Panc1 (cell line): ENCODE measurements around the gene GCK.

Source experiments
- POLR2AphosphoS5 ChIP-seq: IDR thresholded peaks from 2 replicates; pipeline ENCODE4 v1.6.1; 2012; ENCODE audit warnings: mild to moderate bottlenecking, low read depth, low read length, moderate library complexity
- REST ChIP-seq, 2 experiments: IDR thresholded peaks; 2 replicates each; pipeline ENCODE4 v1.6.1; 2011 to 2012; ENCODE audit warnings: low read depth in 2 of 2, control low read depth in 1 of 2, low read length in 1 of 2, mild to moderate bottlenecking in 1 of 2, moderate library complexity in 1 of 2; ENCODE audit not compliant: insufficient read depth in 1 of 2
- SIN3A ChIP-seq: IDR thresholded peaks from 2 replicates; pipeline ENCODE4 v1.6.1; 2012; ENCODE audit warnings: low read depth, mild to moderate bottlenecking, low read length, moderate library complexity, borderline replicate concordance; ENCODE audit not compliant: insufficient read depth
- TCF7L2 ChIP-seq: IDR thresholded peaks from 2 replicates; pipeline ENCODE4 v1.6.1; 2011; ENCODE audit warnings: mild to moderate bottlenecking, low read depth, low read length, inconsistent platforms
- TF ChIP-seq, protein P1 (sequence below): fragments of 450-650 bp; IDR thresholded peaks from 2 replicates; pipeline ENCODE4 v1.5.1; 2017; ENCODE audit warnings: mild to moderate bottlenecking

GRCh38 chr7:44191171-44191570, 1.9 kb upstream of the GCK start:
- TF ChIP-seq POLR2AphosphoS5, result no peak
- TF ChIP-seq, protein P1, sequence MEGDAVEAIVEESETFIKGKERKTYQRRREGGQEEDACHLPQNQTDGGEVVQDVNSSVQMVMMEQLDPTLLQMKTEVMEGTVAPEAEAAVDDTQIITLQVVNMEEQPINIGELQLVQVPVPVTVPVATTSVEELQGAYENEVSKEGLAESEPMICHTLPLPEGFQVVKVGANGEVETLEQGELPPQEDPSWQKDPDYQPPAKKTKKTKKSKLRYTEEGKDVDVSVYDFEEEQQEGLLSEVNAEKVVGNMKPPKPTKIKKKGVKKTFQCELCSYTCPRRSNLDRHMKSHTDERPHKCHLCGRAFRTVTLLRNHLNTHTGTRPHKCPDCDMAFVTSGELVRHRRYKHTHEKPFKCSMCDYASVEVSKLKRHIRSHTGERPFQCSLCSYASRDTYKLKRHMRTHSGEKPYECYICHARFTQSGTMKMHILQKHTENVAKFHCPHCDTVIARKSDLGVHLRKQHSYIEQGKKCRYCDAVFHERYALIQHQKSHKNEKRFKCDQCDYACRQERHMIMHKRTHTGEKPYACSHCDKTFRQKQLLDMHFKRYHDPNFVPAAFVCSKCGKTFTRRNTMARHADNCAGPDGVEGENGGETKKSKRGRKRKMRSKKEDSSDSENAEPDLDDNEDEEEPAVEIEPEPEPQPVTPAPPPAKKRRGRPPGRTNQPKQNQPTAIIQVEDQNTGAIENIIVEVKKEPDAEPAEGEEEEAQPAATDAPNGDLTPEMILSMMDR, result no peak
- no peak for TF ChIP-seq REST (IDR thresholded peaks at IDR 0.05; ENCODE audit: insufficient read depth in 1 of 2, low read depth in 2 of 2, low read length in 1 of 2)
- no peak for TF ChIP-seq SIN3A
- TF ChIP-seq TCF7L2, result no peak
